Measurements from ENCODE around the gene TTC38. TPM values are rescaled to one million over a fixed set of nuclear protein-coding genes. Genes with fewer than 3 reads are reported as not detected.

TTC38 gene
- total and polyA plus RNA-seq, 2 donors (not counting 3 experiments of a cell fraction or from before 2014, with no cell fraction given) = 31.6 to 39.7 TPM

DNA sequence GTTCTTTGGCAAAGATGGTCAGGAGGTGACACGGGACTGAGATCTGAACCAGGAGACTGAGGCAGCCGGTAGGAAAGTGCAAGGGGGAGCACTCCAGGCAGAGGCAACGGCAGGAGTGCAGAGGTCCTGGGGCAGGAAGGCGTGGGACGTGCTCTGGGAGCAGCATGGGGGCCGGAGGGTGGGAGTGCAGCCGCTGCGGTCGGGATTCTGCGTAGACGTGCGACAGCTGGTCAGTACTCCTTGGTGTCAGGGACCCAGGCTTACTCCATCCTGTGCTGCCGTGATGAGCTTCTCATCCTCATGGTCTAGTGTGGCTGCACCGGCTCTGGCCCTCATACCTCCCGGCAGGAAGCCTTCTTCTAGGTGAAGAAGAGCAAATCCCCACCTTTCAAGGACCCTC lies 50.8 kb downstream of the TTC38 start:
- no peak for TF ChIP-seq JUN (IDR thresholded peaks at IDR 0.05; ENCODE audit: borderline replicate concordance, insufficient read depth, insufficient read length, low read depth)
- TF ChIP-seq, protein P1, sequence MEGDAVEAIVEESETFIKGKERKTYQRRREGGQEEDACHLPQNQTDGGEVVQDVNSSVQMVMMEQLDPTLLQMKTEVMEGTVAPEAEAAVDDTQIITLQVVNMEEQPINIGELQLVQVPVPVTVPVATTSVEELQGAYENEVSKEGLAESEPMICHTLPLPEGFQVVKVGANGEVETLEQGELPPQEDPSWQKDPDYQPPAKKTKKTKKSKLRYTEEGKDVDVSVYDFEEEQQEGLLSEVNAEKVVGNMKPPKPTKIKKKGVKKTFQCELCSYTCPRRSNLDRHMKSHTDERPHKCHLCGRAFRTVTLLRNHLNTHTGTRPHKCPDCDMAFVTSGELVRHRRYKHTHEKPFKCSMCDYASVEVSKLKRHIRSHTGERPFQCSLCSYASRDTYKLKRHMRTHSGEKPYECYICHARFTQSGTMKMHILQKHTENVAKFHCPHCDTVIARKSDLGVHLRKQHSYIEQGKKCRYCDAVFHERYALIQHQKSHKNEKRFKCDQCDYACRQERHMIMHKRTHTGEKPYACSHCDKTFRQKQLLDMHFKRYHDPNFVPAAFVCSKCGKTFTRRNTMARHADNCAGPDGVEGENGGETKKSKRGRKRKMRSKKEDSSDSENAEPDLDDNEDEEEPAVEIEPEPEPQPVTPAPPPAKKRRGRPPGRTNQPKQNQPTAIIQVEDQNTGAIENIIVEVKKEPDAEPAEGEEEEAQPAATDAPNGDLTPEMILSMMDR (IDR thresholded peaks at IDR 0.05; ENCODE audit: extremely low read depth in 1 of 2, insufficient read depth in 1 of 2, low read depth in 1 of 2, low read length in 2 of 2) = no peak
- no peak for TF ChIP-seq POLR2AphosphoS5 (IDR thresholded peaks at IDR 0.05; ENCODE audit: insufficient read depth, low read depth, low read length)
- TF ChIP-seq EZH2 (IDR thresholded peaks at IDR 0.05; ENCODE audit: borderline replicate concordance, low read depth, low read length, severe bottlenecking) = no peak
- no peak for TF ChIP-seq MYC (IDR thresholded peaks at IDR 0.05; ENCODE audit: low read depth, low read length)
- no peak for TF ChIP-seq FOS (IDR thresholded peaks at IDR 0.05; ENCODE audit: borderline replicate concordance, insufficient read depth, low read length)
- TF ChIP-seq GATA2 (IDR thresholded peaks at IDR 0.05; ENCODE audit: insufficient read depth, insufficient read length, low read depth, low read length) = no peak
- no peak for TF ChIP-seq POLR2A (IDR thresholded peaks at IDR 0.05; ENCODE audit: low read depth, low read length)
- Histone ChIP-seq H3K36me3 (ENCODE audit: control insufficient read depth in 2 of 2, extremely low read depth in 1 of 2, insufficient read depth in 2 of 2, low read length in 2 of 2) (peaks cover 4 to 15% of the 10 kb centered on the region in 2 experiments), H4K20me1 (replicated peaks; ENCODE audit: control insufficient read depth, extremely low read depth, insufficient read depth, low read length) (no peaks in the 10 kb centered on the region), H3K9ac (replicated peaks; ENCODE audit: extremely low read depth, insufficient read depth, low read length) (no peak overlapping the region), H3K4me1 (ENCODE audit: control insufficient read depth, extremely low read depth, insufficient read depth, low read length) (no peaks in the 10 kb centered on the region), H3K9me3 (replicated peaks; ENCODE audit: control insufficient read depth, insufficient read depth, low read length) (no peaks in the 10 kb centered on the region), H3K79me2 (ENCODE audit: control insufficient read depth, insufficient read depth, low read length) (peaks cover 34% of the 10 kb centered on the region), H3K4me3 (replicated peaks in 1 of 3; ENCODE audit: insufficient read depth in 1 of 3, low read depth in 1 of 3, low read length in 3 of 3) (no peak overlapping the region), H3K27me3 (ENCODE audit: control insufficient read depth in 2 of 2, insufficient read depth in 2 of 2, low read length in 2 of 2) (no peaks in the 10 kb centered on the region), H3K27ac (ENCODE audit: insufficient read depth, low read depth, low read length) (no peak overlapping the region), H3K9me1 (replicated peaks; ENCODE audit: control insufficient read depth, extremely low read depth, insufficient read depth, low read length) (no peaks in the 10 kb centered on the region), H2AFZ (ENCODE audit: low read depth, low read length) (no peak overlapping the region), H3K4me2 (ENCODE audit: insufficient read depth, low read length) (no peak overlapping the region)
- POLR2A ChIA-PET = no interaction called here
- intact Hi-C loops (cut with micrococcal nuclease) = no loop called here
- FAIRE-seq (no peak), DNase-seq (ENCODE audit: low read depth, low spot score) (no peak)
- CTCF ChIA-PET = interaction anchor here (1.2 to 2.9 kb wide), 3 partner anchors 9 to 197 kb away, joined by 3 to 12 read pairs (median 4); no protein-coding TSS in a partner anchor
- BruUV-seq (replicated peaks) = no TSS peak
- dilution Hi-C loops (cut with MboI; ENCODE audit: extremely low pct_ligation_motif_present, low sequenced_read_pairs) = no loop called here

Data from endothelial cell of umbilical vein (primary cell).